Measurements from ENCODE around the gene FNDC3B.
A peak's percentile ranks its signal among the peaks of the same experiment; 100 is the strongest.

FNDC3B gene

GRCh38 chr3:172201870-172202236, 162.5 kb downstream of the FNDC3B start:
- DNase-seq (ENCODE audit: low spot score), result no peak
- Histone ChIP-seq H3K27ac (peak overlapping the region; percentile 68 to 87), H3K4me3 (peak overlapping the region; percentile 38)
- TF ChIP-seq CTCF (IDR thresholded peaks at IDR 0.05), result no peak

DNA sequence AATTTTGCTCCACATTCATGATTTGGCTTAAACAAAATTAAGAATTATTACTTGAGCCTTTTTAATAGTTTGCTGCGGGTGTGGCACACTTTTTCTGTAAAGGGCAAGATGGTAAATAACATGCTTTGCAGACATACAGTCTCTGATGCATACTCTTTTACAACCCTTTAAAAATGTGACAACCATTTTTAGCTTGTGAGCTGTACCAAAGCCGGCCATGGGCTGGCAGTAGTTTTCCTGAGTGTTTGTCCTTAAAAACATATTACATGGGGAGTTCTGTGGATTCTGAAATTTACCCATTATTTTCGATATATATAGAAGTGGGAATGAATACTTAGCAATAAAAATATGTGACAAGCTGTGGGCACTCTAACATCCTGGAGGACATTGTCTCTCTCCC, 163.4 kb downstream of the FNDC3B start:
- no peak for DNase-seq (ENCODE audit: low spot score)
- TF ChIP-seq CTCF (IDR thresholded peaks at IDR 0.05), result no peak
- peak overlapping the region; percentile 43 to 87 for H3K27ac ChIP-seq
- H3K4me3 ChIP-seq, result no peak overlapping the region

- Histone ChIP-seq H3K4me3 (no peak overlapping the region), H3K27ac (peak overlapping the region; percentile 43 to 87)
- no peak for TF ChIP-seq CTCF (IDR thresholded peaks at IDR 0.05)
- DNase-seq (ENCODE audit: low spot score), result no peak
Observed at GRCh38 chr3:172203522-172204258, 164.3 kb downstream of the FNDC3B start.

DNA sequence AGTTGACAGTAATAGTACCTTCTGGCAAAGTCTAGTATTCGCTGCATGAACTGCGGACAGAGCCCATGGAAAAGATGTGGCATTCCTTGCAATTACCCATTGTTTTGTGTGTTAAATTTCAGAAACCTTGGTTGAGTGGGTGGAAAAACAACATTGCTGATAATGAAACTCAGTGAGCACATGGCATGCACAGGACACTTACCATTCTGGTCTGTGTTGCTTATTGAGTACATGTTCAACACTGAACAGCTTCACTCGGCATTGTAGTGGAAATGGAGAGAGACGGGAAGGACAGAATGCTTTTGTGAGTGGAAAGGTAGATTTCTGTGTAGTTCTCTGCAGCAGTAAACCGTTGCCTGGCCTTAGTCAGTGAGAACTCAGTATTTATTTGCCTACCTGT, 165.3 kb downstream of the FNDC3B start:
- DNase-seq (ENCODE audit: low spot score), result no peak
- Histone ChIP-seq H3K4me3 (no peak overlapping the region), H3K27ac (peak overlapping the region; percentile 43 to 87)
- TF ChIP-seq CTCF (IDR thresholded peaks at IDR 0.05), result no peak

GRCh38 chr3:172208586-172209332, 169.4 kb downstream of the FNDC3B start:
- no peak overlapping the region for H3K4me3 ChIP-seq
- no peak for TF ChIP-seq CTCF (IDR thresholded peaks at IDR 0.05)
- H3K27ac ChIP-seq, result peak overlapping the region; percentile 68 to 88
- DNase-seq (ENCODE audit: low spot score), result no peak

- H3K4me3 ChIP-seq, result peak overlapping the region; percentile 44
- peak overlapping the region; percentile 68 to 88 for H3K27ac ChIP-seq
Observed at GRCh38 chr3:172209333-172210321, 170.2 kb downstream of the FNDC3B start.

More at GRCh38 chr3:172209333-172210321, 170.2 kb downstream of the FNDC3B start:
- TF ChIP-seq CTCF (IDR thresholded peaks at IDR 0.05), result no peak
- peak; percentile 84 for DNase-seq (ENCODE audit: low spot score)

All from coronary artery (tissue), 2 donors.